Retinal pigment epithelial cell (primary cell): Measurements from ENCODE around the gene IPO11.
"Not testable (repeated sequence)": the region's sequence is repeated elsewhere in the genome, so short reads cannot be mapped to it uniquely, and the experiment has no call there.

Experiments
- DNase-seq: peaks from one replicate; pipeline ENCODE4 v3.0.0-alpha.2; 2010; ENCODE audit warnings: low read depth
- H3K4me3 ChIP-seq: 2 replicates; pipeline ENCODE4 v1.5.1; 2011; ENCODE audit warnings: mild to moderate bottlenecking, low read length, control low read depth, moderate library complexity
- TF ChIP-seq, protein P1 (sequence below): conservative IDR thresholded peaks from 2 replicates; pipeline ENCODE4 v1.5.1; 2011; ENCODE audit warnings: low read depth, low read length, control low read depth, inconsistent platforms

IPO11 gene

DNA sequence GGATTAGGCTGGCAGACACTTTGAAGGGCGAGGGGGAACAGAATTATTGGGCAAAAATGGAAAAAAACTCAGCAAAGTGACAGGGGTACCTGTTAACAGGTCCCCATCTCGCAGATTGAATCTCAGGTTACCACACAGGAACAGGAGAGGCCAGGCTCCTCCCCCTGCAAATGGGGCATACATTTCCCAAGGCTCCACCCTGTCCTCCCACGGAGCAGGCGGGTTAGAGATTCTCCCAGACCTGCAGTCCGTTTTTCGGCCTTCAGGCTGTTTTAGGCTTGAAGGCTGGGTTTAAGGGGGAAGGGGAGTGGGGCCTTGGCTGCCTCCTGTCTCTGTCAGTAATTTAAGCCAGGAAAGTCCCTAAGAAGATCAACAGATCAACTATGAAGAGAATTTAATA is 208.7 kb downstream of the IPO11 start:
- no peak overlapping the region for H3K4me3 ChIP-seq
- TF ChIP-seq, protein P1, sequence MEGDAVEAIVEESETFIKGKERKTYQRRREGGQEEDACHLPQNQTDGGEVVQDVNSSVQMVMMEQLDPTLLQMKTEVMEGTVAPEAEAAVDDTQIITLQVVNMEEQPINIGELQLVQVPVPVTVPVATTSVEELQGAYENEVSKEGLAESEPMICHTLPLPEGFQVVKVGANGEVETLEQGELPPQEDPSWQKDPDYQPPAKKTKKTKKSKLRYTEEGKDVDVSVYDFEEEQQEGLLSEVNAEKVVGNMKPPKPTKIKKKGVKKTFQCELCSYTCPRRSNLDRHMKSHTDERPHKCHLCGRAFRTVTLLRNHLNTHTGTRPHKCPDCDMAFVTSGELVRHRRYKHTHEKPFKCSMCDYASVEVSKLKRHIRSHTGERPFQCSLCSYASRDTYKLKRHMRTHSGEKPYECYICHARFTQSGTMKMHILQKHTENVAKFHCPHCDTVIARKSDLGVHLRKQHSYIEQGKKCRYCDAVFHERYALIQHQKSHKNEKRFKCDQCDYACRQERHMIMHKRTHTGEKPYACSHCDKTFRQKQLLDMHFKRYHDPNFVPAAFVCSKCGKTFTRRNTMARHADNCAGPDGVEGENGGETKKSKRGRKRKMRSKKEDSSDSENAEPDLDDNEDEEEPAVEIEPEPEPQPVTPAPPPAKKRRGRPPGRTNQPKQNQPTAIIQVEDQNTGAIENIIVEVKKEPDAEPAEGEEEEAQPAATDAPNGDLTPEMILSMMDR: no peak
- DNase-seq: no peak

DNA sequence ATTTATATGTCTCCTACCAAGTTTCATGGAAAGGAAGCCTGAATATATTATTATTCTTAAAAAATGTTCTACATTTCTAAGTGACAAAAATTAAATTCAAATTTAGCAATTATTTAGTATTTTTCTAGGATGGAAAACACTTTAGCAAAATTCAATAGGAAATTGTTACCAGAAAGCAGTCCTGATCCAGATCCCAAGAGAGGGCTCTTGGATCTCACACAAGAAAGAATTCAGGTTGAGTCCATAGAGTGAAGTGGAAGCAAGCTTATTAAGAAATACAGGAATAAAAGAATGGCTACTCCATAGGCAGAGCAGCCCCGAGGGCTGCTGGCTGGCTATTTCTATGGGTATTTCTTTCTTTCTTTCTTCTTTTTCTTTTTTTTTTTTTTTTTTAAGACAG is 210.7 kb downstream of the IPO11 start:
- TF ChIP-seq, protein P1: no peak
- no peak overlapping the region for H3K4me3 ChIP-seq
- DNase-seq: no peak

DNA sequence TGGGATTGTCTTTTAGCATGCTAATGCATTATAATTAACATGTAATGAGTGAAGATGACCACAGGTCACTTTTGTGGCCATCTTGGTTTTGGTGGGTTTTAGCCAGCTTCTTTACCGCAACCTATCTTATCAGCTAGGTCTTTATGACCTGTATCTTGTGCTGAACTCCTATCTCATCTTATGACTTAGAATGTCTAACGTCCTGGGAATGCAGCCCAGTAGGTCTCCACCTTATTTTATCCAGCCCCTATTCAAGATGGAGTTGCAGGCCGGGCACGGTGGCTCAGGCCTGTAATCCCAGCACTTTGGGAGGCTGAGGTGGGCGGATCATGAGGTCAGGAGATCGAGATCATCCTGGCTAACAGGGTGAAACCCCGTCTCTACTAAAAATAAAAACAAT is 211.9 kb downstream of the IPO11 start:
- not testable (repeated sequence) for H3K4me3 ChIP-seq, DNase-seq

DNA sequence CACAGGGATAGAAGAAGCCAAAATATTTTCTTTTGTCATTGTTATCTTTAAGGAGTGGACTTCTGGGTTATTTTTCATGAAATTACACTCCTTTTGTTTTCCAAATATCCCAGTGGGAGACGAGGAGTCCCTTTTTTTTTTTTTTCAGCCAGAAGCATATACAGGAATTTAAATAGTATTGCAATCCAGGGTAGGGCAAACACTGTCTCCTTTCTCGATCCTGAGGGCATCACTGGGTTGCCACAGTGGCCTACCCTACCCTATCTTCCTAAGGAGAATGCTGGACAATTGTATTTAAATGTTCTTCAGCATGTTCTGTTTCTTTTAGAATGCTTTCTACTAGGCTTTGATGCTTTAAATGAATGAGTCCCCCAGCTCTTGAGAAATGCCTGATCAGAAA is 214.0 kb downstream of the IPO11 start:
- no peak for DNase-seq
- TF ChIP-seq, protein P1: no peak

GRCh38 chr5:62627121-62627520 is 214.6 kb downstream of the IPO11 start:
- DNase-seq: no peak
- TF ChIP-seq, protein P1: no peak

More for the DNA sequence above, 214.0 kb downstream of the IPO11 start:
- no peak overlapping the region for H3K4me3 ChIP-seq

GRCh38 chr5:62627901-62628300 is 215.3 kb downstream of the IPO11 start:
- no peak overlapping the region for H3K4me3 ChIP-seq
- TF ChIP-seq, protein P1: no peak
- no peak for DNase-seq

More at GRCh38 chr5:62627121-62627520, 214.6 kb downstream of the IPO11 start:
- no peak overlapping the region for H3K4me3 ChIP-seq

- DNase-seq: no peak
- H3K4me3 ChIP-seq: no peak overlapping the region
- TF ChIP-seq, protein P1: no peak
Observed at GRCh38 chr5:62631909-62632580, 219.5 kb downstream of the IPO11 start.

- H3K4me3 ChIP-seq: no peak overlapping the region
- TF ChIP-seq, protein P1: no peak
- DNase-seq: no peak
Observed at GRCh38 chr5:62633243-62633642, 220.7 kb downstream of the IPO11 start.
